GM12892 (cell line): ENCODE results near the gene TSC22D1.

Experiments used
- POLR2AphosphoS5 ChIP-seq: IDR thresholded peaks from 2 replicates; pipeline ENCODE4 v1.6.1; 2011; ENCODE audit warnings: low read depth, low read length, control low read depth
- TAF1 ChIP-seq: IDR thresholded peaks from 2 replicates; pipeline ENCODE4 v1.6.1; 2011; ENCODE audit warnings: low read depth, mild to moderate bottlenecking, control low read depth, low read length, borderline replicate concordance

- TF ChIP-seq POLR2AphosphoS5 (no peak), TAF1 (no peak)
Observed at GRCh38 chr13:44440046-44440608, 136.0 kb downstream of the TSC22D1 start.
